Osteocyte (in vitro differentiated cells): Measurements from ENCODE around the gene CRB2. TPM values are rescaled to one million over a fixed set of nuclear protein-coding genes. Genes with fewer than 3 reads are reported as not detected.

Experiments used
- DNase-seq: peaks from one replicate; pipeline ENCODE4 v3.0.0; 2021; ENCODE audit warnings: mixed read lengths; ENCODE audit not compliant: unreplicated experiment; ENCODE audit errors: extremely low spot score
- H3K27ac Mint-ChIP-seq: one replicate; pipeline ENCODE4 v1.8.0; 2021; ENCODE audit warnings: mild to moderate bottlenecking, mixed read lengths; ENCODE audit not compliant: unreplicated experiment
- H3K27me3 Mint-ChIP-seq: one replicate; pipeline ENCODE4 v1.8.0; 2021; ENCODE audit warnings: mixed read lengths; ENCODE audit not compliant: unreplicated experiment
- H3K36me3 Mint-ChIP-seq: one replicate; pipeline ENCODE4 v1.8.0; 2021; ENCODE audit warnings: mixed read lengths; ENCODE audit not compliant: unreplicated experiment
- H3K4me1 Mint-ChIP-seq: one replicate; pipeline ENCODE4 v1.8.0; 2021; ENCODE audit warnings: mixed read lengths; ENCODE audit not compliant: unreplicated experiment
- H3K4me3 Mint-ChIP-seq: one replicate; pipeline ENCODE4 v1.8.0; 2021; ENCODE audit warnings: mild to moderate bottlenecking, moderate library complexity, mixed read lengths; ENCODE audit not compliant: unreplicated experiment
- H3K9me3 Mint-ChIP-seq: one replicate; pipeline ENCODE4 v1.8.0; 2021; ENCODE audit warnings: mixed read lengths; ENCODE audit not compliant: unreplicated experiment
- CTCF ChIP-seq: fragments of 200-600 bp; sonication (generic); IDR thresholded peaks from 2 replicates; pipeline ENCODE4 v1.5.0; 2021; ENCODE audit warnings: antibody characterized with exemption, mild to moderate bottlenecking, moderate library complexity
- total RNA-seq: library from RNA; stranded (reverse); gene quantifications from 2 replicates; pipeline ENCODE4 v1.2.1, GENCODE V29; 2021

CRB2 gene
- total RNA-seq, 1 donor from 2014 or later: not detected

- TF ChIP-seq CTCF: no peak
- Mint-ChIP-seq H3K9me3 (no peaks in the 10 kb centered on the region), H3K27ac (no peak overlapping the region), H3K27me3 (peaks cover 3% of the 10 kb centered on the region), H3K36me3 (no peaks in the 10 kb centered on the region), H3K4me3 (no peak overlapping the region), H3K4me1 (peaks cover 15% of the 10 kb centered on the region)
- DNase-seq: no peak
These were observed 36.3 kb upstream of the CRB2 start for GRCh38 chr9:123319541-123320339.

- Mint-ChIP-seq H3K36me3 (no peaks in the 10 kb centered on the region), H3K4me1 (peaks cover 16% of the 10 kb centered on the region), H3K9me3 (no peaks in the 10 kb centered on the region), H3K4me3 (no peak overlapping the region), H3K27me3 (peaks cover 10% of the 10 kb centered on the region), H3K27ac (no peak overlapping the region)
- DNase-seq: no peak
- no peak for TF ChIP-seq CTCF
These were observed 35.2 kb upstream of the CRB2 start for GRCh38 chr9:123320814-123321213.

- no peak overlapping the region for H3K27ac Mint-ChIP-seq
- no peak overlapping the region for H3K4me3 Mint-ChIP-seq
- no peak for DNase-seq
- no peaks in the 10 kb centered on the region for H3K36me3 Mint-ChIP-seq
- H3K4me1 Mint-ChIP-seq: peaks cover 16% of the 10 kb centered on the region
- TF ChIP-seq CTCF: no peak
- H3K9me3 Mint-ChIP-seq: no peaks in the 10 kb centered on the region
- peaks cover 10% of the 10 kb centered on the region for H3K27me3 Mint-ChIP-seq
These were observed 34.3 kb upstream of the CRB2 start for GRCh38 chr9:123321616-123322272.

- Mint-ChIP-seq H3K36me3 (no peaks in the 10 kb centered on the region), H3K4me1 (peaks cover 16% of the 10 kb centered on the region), H3K4me3 (no peak overlapping the region), H3K27ac (peak overlapping the region; percentile 79), H3K9me3 (no peaks in the 10 kb centered on the region), H3K27me3 (peaks cover 10% of the 10 kb centered on the region)
- no peak for DNase-seq
- no peak for TF ChIP-seq CTCF
These were observed 33.5 kb upstream of the CRB2 start for GRCh38 chr9:123322273-123323195.
